ENCODE results near the gene DRGX.

Gene DRGX

GRCh38 chr10:49318755-49319154 lies 77.1 kb downstream of the DRGX start:
- DNase-seq (ENCODE audit: low spot score), result no peak

- DNase-seq (ENCODE audit: low spot score), result no peak
These were observed 77.9 kb downstream of the DRGX start for GRCh38 chr10:49318028-49318427.

- DNase-seq (ENCODE audit: low spot score), result no peak
These were observed 81.1 kb downstream of the DRGX start for GRCh38 chr10:49314806-49315205.

Measured in putamen (tissue), 1 donor.